Measurements from ENCODE around the gene C6. TPM values are rescaled to one million over a fixed set of nuclear protein-coding genes. Genes with fewer than 3 reads are reported as not detected.

The C6 gene
- polyA plus RNA-seq, 3 donors = not detected

DNA sequence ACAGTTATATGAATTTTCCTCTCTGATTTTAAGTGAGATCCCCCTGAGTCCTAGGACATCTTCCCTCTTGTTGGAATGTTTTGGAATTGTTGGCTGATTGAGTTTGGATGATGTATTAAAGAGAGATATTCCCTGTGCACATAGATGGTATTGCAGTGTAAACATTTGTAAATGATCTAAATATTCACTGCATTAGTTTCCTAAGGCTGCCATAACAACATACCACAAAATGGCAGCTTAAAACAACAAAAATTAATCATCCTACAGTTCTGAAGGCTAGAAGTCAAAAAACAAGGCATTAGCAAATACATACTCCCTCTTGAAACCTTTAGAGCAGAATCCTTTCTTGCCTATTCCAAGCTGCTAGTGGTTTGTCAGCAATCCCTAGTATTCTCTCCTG lies 104.1 kb downstream of the C6 start:
- H3K9ac ChIP-seq (ENCODE audit: insufficient read depth, low read length, poor library complexity, severe bottlenecking) = no peak overlapping the region
- H3K27ac ChIP-seq (ENCODE audit: low read depth in 1 of 2, low read length in 2 of 2) = no peak overlapping the region
- H3K4me3 Mint-ChIP-seq = no peak overlapping the region
- no peaks in the 10 kb centered on the region for H3K27me3 ChIP-seq (ENCODE audit: control insufficient read depth in 2 of 2, insufficient read depth in 2 of 2, low read length in 2 of 2)
- no peak overlapping the region for H2AFZ ChIP-seq (ENCODE audit: insufficient read depth, low read depth, low read length, poor library complexity, severe bottlenecking)
- H3K36me3 Mint-ChIP-seq = no peaks in the 10 kb centered on the region
- peaks cover 0 to 7% (median 3%) of the 10 kb centered on the region in 7 donors for H3K9me3 Mint-ChIP-seq
- no peak overlapping the region for H3K27ac Mint-ChIP-seq
- H3K4me1 ChIP-seq (ENCODE audit: control insufficient read depth in 1 of 2, insufficient read depth in 2 of 2, low read length in 2 of 2) = no peaks in the 10 kb centered on the region
- H3K79me2 ChIP-seq (ENCODE audit: insufficient read depth, low read length) = no peaks in the 10 kb centered on the region
- no peaks in the 10 kb centered on the region for H3K36me3 ChIP-seq (replicated peaks in 1 of 2; ENCODE audit: control insufficient read depth in 1 of 2, insufficient read depth in 2 of 2, low read length in 2 of 2)
- no peaks in the 10 kb centered on the region for H3K9me3 ChIP-seq (replicated peaks in 1 of 2; ENCODE audit: control insufficient read depth in 1 of 2, insufficient read depth in 1 of 2, low read length in 2 of 2)
- H3K4me1 Mint-ChIP-seq = no peaks in the 10 kb centered on the region
- TF ChIP-seq, protein P1, sequence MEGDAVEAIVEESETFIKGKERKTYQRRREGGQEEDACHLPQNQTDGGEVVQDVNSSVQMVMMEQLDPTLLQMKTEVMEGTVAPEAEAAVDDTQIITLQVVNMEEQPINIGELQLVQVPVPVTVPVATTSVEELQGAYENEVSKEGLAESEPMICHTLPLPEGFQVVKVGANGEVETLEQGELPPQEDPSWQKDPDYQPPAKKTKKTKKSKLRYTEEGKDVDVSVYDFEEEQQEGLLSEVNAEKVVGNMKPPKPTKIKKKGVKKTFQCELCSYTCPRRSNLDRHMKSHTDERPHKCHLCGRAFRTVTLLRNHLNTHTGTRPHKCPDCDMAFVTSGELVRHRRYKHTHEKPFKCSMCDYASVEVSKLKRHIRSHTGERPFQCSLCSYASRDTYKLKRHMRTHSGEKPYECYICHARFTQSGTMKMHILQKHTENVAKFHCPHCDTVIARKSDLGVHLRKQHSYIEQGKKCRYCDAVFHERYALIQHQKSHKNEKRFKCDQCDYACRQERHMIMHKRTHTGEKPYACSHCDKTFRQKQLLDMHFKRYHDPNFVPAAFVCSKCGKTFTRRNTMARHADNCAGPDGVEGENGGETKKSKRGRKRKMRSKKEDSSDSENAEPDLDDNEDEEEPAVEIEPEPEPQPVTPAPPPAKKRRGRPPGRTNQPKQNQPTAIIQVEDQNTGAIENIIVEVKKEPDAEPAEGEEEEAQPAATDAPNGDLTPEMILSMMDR (IDR thresholded peaks at IDR 0.05) = no peak
- no peaks in the 10 kb centered on the region for H4K20me1 ChIP-seq (ENCODE audit: insufficient read depth, low read length)
- no peak overlapping the region for H3K4me2 ChIP-seq (replicated peaks; ENCODE audit: extremely low read depth, low read length, poor library complexity, severe bottlenecking)
- no peak for DNase-seq
- no peak overlapping the region for H3K4me3 ChIP-seq (replicated peaks in 1 of 3; ENCODE audit: low read depth in 2 of 3, low read length in 3 of 3)
- intact Hi-C loops (cut with micrococcal nuclease) = no loop called here
- no peaks in the 10 kb centered on the region for H3K27me3 Mint-ChIP-seq (ENCODE audit: low read depth in 3 of 3)

DNA sequence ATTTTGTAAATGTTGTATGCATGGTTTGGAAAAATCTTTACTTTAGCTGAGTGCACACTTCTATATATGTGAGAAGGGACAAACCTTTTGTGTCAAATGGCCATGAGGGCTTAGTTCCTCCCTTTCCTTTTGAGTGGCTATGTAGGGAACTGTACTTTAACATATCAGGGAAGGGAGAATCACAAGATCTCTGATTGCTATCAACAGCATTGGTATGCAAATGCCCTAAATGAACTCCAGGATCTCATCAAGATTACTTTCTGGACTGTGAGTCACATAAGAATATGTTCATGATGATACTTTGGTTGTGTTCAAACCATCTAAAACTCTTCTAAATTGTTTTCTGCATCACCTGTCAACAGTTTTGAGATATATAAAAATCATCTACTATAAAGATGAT lies 111.0 kb downstream of the C6 start:
- Mint-ChIP-seq H3K9me3 (peaks cover 0 to 1% (median 0%) of the 10 kb centered on the region in 7 donors), H3K4me3 (no peak overlapping the region)
- intact Hi-C loops (cut with micrococcal nuclease) = no loop called here

More for the DNA sequence above, 111.0 kb downstream of the C6 start:
- H3K4me1 ChIP-seq (ENCODE audit: control insufficient read depth in 1 of 2, insufficient read depth in 2 of 2, low read length in 2 of 2) = no peaks in the 10 kb centered on the region
- no peak overlapping the region for H2AFZ ChIP-seq (ENCODE audit: insufficient read depth, low read depth, low read length, poor library complexity, severe bottlenecking)
- H3K27ac ChIP-seq (ENCODE audit: low read depth in 1 of 2, low read length in 2 of 2) = no peak overlapping the region
- TF ChIP-seq, protein P1 (IDR thresholded peaks at IDR 0.05) = no peak
- no peak overlapping the region for H3K9ac ChIP-seq (ENCODE audit: insufficient read depth, low read length, poor library complexity, severe bottlenecking)
- no peak overlapping the region for H3K27ac Mint-ChIP-seq
- H3K4me1 Mint-ChIP-seq = no peaks in the 10 kb centered on the region
- no peaks in the 10 kb centered on the region for H4K20me1 ChIP-seq (ENCODE audit: insufficient read depth, low read length)
- H3K36me3 Mint-ChIP-seq = no peaks in the 10 kb centered on the region
- H3K4me2 ChIP-seq (replicated peaks; ENCODE audit: extremely low read depth, low read length, poor library complexity, severe bottlenecking) = no peak overlapping the region
- no peaks in the 10 kb centered on the region for H3K36me3 ChIP-seq (replicated peaks in 1 of 2; ENCODE audit: control insufficient read depth in 1 of 2, insufficient read depth in 2 of 2, low read length in 2 of 2)
- no peak overlapping the region for H3K4me3 ChIP-seq (replicated peaks in 1 of 3; ENCODE audit: low read depth in 2 of 3, low read length in 3 of 3)
- no peaks in the 10 kb centered on the region for H3K79me2 ChIP-seq (ENCODE audit: insufficient read depth, low read length)
- no peaks in the 10 kb centered on the region for H3K27me3 Mint-ChIP-seq (ENCODE audit: low read depth in 3 of 3)
- no peaks in the 10 kb centered on the region for H3K9me3 ChIP-seq (replicated peaks in 1 of 2; ENCODE audit: control insufficient read depth in 1 of 2, insufficient read depth in 1 of 2, low read length in 2 of 2)
- DNase-seq = no peak
- H3K27me3 ChIP-seq (ENCODE audit: control insufficient read depth in 2 of 2, insufficient read depth in 2 of 2, low read length in 2 of 2) = no peaks in the 10 kb centered on the region
